ENCODE data around the gene ZNF33A. TPM values are rescaled to one million over a fixed set of nuclear protein-coding genes. Genes with fewer than 3 reads are reported as not detected.
"Not testable (repeated sequence)": the region's sequence is repeated elsewhere in the genome, so short reads cannot be mapped to it uniquely, and the experiment has no call there.

The ZNF33A gene
- total and polyA plus RNA-seq, 2 of the 4 experiments (the other 2 are of a cell fraction): 5.6 to 14.3 TPM

DNA sequence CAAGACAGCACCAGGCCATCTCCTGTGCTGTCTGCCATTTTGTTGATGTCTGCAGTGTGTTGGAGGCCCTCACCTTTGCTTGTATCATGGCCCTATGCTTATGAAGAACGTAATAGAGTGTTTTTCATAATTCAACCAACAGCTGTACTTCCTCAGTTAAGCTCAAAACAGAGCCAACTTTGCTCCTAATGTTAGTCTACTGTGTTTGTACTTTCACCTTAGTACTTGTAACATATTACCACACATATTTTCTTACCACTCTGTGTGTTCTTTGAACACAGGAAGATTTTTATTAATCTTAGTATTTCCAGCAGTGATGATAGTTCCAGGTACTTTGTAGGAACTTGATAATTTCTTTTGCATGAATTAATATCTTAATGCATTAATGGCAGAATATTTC is 5.9 kb downstream of the ZNF33A start:
- dilution Hi-C loops (cut with HindIII; ENCODE audit: low sequenced_read_pairs, unreplicated experiment): no loop called here
- intact Hi-C loops (cut with micrococcal nuclease): no loop called here
- no CpG with 5 or more reads among the region's 1 CpG for WGBS, 2 experiments (ENCODE audit: extremely low coverage in 2 of 2, insufficient read length in 1 of 2)

GRCh38 chr10:38019124-38019523 is 8.6 kb downstream of the ZNF33A start:
- H4K5ac ChIP-seq (ENCODE audit: low read depth, low read length); H3K27ac ChIP-seq (ENCODE audit: insufficient read depth, low read length); H3K4ac ChIP-seq (ENCODE audit: low read depth, low read length); ATAC-seq (ENCODE audit: low read depth); H2AK9ac ChIP-seq (replicated peaks; ENCODE audit: low read depth, low read length, poor library complexity); H2AFZ ChIP-seq (replicated peaks; ENCODE audit: low read length, poor library complexity); DNase-seq; H3K4me1 ChIP-seq (ENCODE audit: control insufficient read depth, insufficient read depth, low read length); H2AK5ac ChIP-seq (ENCODE audit: low read depth, low read length); in situ Hi-C loops (cut with MboI; ENCODE audit: low sequenced_read_pairs); H3K9me1 ChIP-seq (ENCODE audit: insufficient read depth, low read length); CTCF ChIA-PET; BruUV-seq (replicated peaks); H3K79me1 ChIP-seq (ENCODE audit: low read depth in 1 of 2, low read length in 2 of 2); H3K4me3 ChIP-seq (ENCODE audit: insufficient read depth, low read depth, low read length); H3K56ac ChIP-seq (ENCODE audit: extremely low read depth, insufficient read depth, low read length); H4K91ac ChIP-seq (ENCODE audit: insufficient read depth, low read depth, low read length); H3K14ac ChIP-seq (replicated peaks; ENCODE audit: low read depth, low read length); H3K4me2 ChIP-seq (ENCODE audit: low read depth, low read length); H3K18ac ChIP-seq (ENCODE audit: low read depth, low read length); H2BK120ac ChIP-seq (ENCODE audit: low read depth, low read length); H2BK20ac ChIP-seq (ENCODE audit: low read depth, low read length); intact Hi-C loops (cut with micrococcal nuclease); H2BK15ac ChIP-seq (ENCODE audit: low read depth, low read length); H2BK5ac ChIP-seq (ENCODE audit: low read depth, low read length, poor library complexity, severe bottlenecking); H3K9me3 ChIP-seq (ENCODE audit: control insufficient read depth, insufficient read depth, low read length); POLR2A ChIA-PET (ENCODE audit: unreplicated experiment); H3K23ac ChIP-seq (ENCODE audit: low read depth, low read length); dilution Hi-C loops (cut with HindIII; ENCODE audit: low sequenced_read_pairs, unreplicated experiment); H4K8ac ChIP-seq (ENCODE audit: low read depth in 2 of 2, low read length in 2 of 2); H4K20me1 ChIP-seq (ENCODE audit: insufficient read depth, low read length); H3K9ac ChIP-seq (ENCODE audit: low read depth, low read length); H3K27me3 ChIP-seq (ENCODE audit: control insufficient read depth, insufficient read depth, low read length): not testable (repeated sequence)
- peaks cover 15% of the 10 kb centered on the region for H3K36me3 ChIP-seq (ENCODE audit: control insufficient read depth, insufficient read depth, low read length)
- WGBS, 2 experiments (ENCODE audit: extremely low coverage in 2 of 2, insufficient read length in 1 of 2): no CpG with 5 or more reads among the region's 4 CpGs

More for the DNA sequence above, 5.9 kb downstream of the ZNF33A start:
- ChIA-PET CTCF (no interaction called here), POLR2A (ENCODE audit: unreplicated experiment) (no interaction called here)
- H3K9me1 ChIP-seq (ENCODE audit: insufficient read depth, low read length): no peaks in the 10 kb centered on the region
- no peak overlapping the region for H3K9ac ChIP-seq (ENCODE audit: low read depth, low read length)
- peaks cover 14% of the 10 kb centered on the region for H3K36me3 ChIP-seq (ENCODE audit: control insufficient read depth, insufficient read depth, low read length)
- H2AK5ac ChIP-seq (ENCODE audit: low read depth, low read length): no peak overlapping the region
- H3K4me2 ChIP-seq (ENCODE audit: low read depth, low read length): no peak overlapping the region
- no peak overlapping the region for H3K27ac ChIP-seq (ENCODE audit: insufficient read depth, low read length)
- H3K9me3 ChIP-seq (ENCODE audit: control insufficient read depth, insufficient read depth, low read length): no peaks in the 10 kb centered on the region
- no TSS peak for BruUV-seq (replicated peaks)
- H2BK120ac ChIP-seq (ENCODE audit: low read depth, low read length): no peak overlapping the region
- H4K20me1 ChIP-seq (ENCODE audit: insufficient read depth, low read length): no peaks in the 10 kb centered on the region
- H2AFZ ChIP-seq (replicated peaks; ENCODE audit: low read length, poor library complexity): no peak overlapping the region
- H3K14ac ChIP-seq (replicated peaks; ENCODE audit: low read depth, low read length): no peak overlapping the region
- no peaks in the 10 kb centered on the region for H3K27me3 ChIP-seq (ENCODE audit: control insufficient read depth, insufficient read depth, low read length)
- no peak for TF ChIP-seq RCOR1 (IDR thresholded peaks at IDR 0.05; ENCODE audit: insufficient replicate concordance, low read length)
- TF ChIP-seq CTCF (conservative IDR thresholded peaks at IDR 0.05; ENCODE audit: low read depth, low read length): no peak
- TF ChIP-seq RFX5 (IDR thresholded peaks at IDR 0.05; ENCODE audit: low read depth, low read length): no peak
- TF ChIP-seq RAD21 (IDR thresholded peaks at IDR 0.05; ENCODE audit: low read length): no peak
- TF ChIP-seq MAZ (IDR thresholded peaks at IDR 0.05; ENCODE audit: borderline replicate concordance, low read depth, low read length): no peak
- no peak overlapping the region for H3K4me3 ChIP-seq (ENCODE audit: insufficient read depth, low read depth, low read length)
- H2BK20ac ChIP-seq (ENCODE audit: low read depth, low read length): no peak overlapping the region
- DNase-seq (no peak), ATAC-seq (ENCODE audit: low read depth) (no peak)
- H2AK9ac ChIP-seq (replicated peaks; ENCODE audit: low read depth, low read length, poor library complexity): no peak overlapping the region
- H3K56ac ChIP-seq (ENCODE audit: extremely low read depth, insufficient read depth, low read length): no peak overlapping the region
- H3K18ac ChIP-seq (ENCODE audit: low read depth, low read length): no peak overlapping the region
- H3K4ac ChIP-seq (ENCODE audit: low read depth, low read length): no peak overlapping the region
- peaks cover 3% of the 10 kb centered on the region in 2 experiments; a peak in 1 of 4 replicates for H3K79me1 ChIP-seq (ENCODE audit: low read depth in 1 of 2, low read length in 2 of 2)
- no peak overlapping the region for H3K23ac ChIP-seq (ENCODE audit: low read depth, low read length)
- H4K8ac ChIP-seq (ENCODE audit: low read depth in 2 of 2, low read length in 2 of 2): no peak overlapping the region
- in situ Hi-C loops (cut with MboI; ENCODE audit: low sequenced_read_pairs): no loop called here
- no peak overlapping the region for H2BK5ac ChIP-seq (ENCODE audit: low read depth, low read length, poor library complexity, severe bottlenecking)
- H4K5ac ChIP-seq (ENCODE audit: low read depth, low read length): no peak overlapping the region
- H3K4me1 ChIP-seq (ENCODE audit: control insufficient read depth, insufficient read depth, low read length): no peaks in the 10 kb centered on the region
- H2BK15ac ChIP-seq (ENCODE audit: low read depth, low read length): no peak overlapping the region
- no peak overlapping the region for H4K91ac ChIP-seq (ENCODE audit: insufficient read depth, low read depth, low read length)

Measured in IMR-90 (cell line).